Gastrocnemius medialis (tissue), 4 donors: ENCODE data around the gene SLFN12.

Experiments used
- POLR2A ChIP-seq, 2 donors: fragments of 450-650 bp; IDR thresholded peaks; one replicate each; pipeline ENCODE4 v1.6.1; 2017; ENCODE audit warnings: antibody characterized with exemption in 2 of 2, mild to moderate bottlenecking in 2 of 2, moderate library complexity in 2 of 2
- TF ChIP-seq, protein P1 (sequence below), 5 experiments: fragments of 450-650 bp in 3 of 5; fragments of 200-600 bp in 2 of 5; sonication (generic) in 2 of 5; IDR thresholded peaks in 4 of 5; conservative IDR thresholded peaks in 1 of 5; 1 replicate in 4 of 5; 2 replicates in 1 of 5; pipeline ENCODE4 v1.5.1; 2016 to 2019; ENCODE audit warnings: antibody characterized with exemption in 5 of 5, mild to moderate bottlenecking in 3 of 5, moderate library complexity in 3 of 5

DNA sequence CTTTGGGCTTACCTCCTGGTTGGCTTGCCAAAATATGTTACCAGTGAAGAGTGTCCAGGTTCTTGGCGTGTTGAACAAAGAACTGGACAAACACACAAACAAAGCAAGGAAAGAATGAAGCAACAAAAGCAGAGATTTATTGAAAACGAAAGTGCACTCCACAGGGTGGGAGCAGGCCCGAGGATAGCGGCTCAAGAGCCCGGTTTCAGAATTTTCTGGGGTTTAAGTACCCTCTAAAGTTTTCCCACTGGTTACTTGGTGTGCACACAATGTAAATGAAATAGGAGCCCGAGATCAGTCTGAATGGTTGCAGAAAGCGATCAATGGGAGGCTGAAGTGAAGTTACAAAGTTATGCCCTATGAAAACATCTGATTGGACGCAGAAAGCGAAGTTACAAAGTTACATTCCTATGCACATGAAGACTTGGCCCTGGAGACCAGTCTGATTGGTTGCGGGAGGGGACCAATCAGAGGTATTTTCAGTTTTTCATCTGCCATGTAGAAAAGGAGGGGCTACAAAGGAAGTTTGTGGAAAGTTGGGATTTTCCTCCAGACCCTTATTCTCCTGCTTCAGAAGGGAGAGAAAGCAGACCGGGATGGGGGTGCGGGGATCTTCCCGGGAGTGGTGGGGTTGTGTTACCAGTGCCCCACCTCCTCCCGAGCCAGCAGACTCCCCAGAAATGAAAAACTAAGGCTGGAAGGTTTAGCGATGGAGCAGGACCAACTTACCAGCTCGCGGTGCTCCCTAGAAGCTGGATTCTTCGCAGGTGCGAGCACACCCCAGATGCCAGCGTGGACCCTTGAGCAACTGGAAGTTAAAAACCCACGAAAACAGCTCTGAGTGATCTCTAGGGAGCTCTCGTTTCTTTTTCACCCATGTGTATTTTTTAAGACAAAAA, at the start of gene SLFN12:
- TF ChIP-seq, protein P1, sequence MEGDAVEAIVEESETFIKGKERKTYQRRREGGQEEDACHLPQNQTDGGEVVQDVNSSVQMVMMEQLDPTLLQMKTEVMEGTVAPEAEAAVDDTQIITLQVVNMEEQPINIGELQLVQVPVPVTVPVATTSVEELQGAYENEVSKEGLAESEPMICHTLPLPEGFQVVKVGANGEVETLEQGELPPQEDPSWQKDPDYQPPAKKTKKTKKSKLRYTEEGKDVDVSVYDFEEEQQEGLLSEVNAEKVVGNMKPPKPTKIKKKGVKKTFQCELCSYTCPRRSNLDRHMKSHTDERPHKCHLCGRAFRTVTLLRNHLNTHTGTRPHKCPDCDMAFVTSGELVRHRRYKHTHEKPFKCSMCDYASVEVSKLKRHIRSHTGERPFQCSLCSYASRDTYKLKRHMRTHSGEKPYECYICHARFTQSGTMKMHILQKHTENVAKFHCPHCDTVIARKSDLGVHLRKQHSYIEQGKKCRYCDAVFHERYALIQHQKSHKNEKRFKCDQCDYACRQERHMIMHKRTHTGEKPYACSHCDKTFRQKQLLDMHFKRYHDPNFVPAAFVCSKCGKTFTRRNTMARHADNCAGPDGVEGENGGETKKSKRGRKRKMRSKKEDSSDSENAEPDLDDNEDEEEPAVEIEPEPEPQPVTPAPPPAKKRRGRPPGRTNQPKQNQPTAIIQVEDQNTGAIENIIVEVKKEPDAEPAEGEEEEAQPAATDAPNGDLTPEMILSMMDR (IDR thresholded peaks at IDR 0.05 in 4 of 5, conservative IDR thresholded peaks at IDR 0.05 in 1 of 5): no peak
- peak in 1 of 2 donors; percentile 32 for TF ChIP-seq POLR2A (IDR thresholded peaks at IDR 0.05)
